HL-60/S4 (cell line): Measurements from ENCODE around the gene SPAG17.

Experiments
- in situ Hi-C: fragments of 300-500 bp; cut with MboI; formaldehyde crosslinking; loops from 2 replicates; pipeline ENCODE4 v1.14.3; 2022; ENCODE audit warnings: low sequenced_read_pairs

Gene SPAG17

GRCh38 chr1:118169016-118169415, 16.0 kb downstream of the SPAG17 start:
- in situ Hi-C loops = no loop called here

- in situ Hi-C loops = no loop called here
These were observed 24.2 kb downstream of the SPAG17 start for GRCh38 chr1:118160806-118161205.

- in situ Hi-C loops = no loop called here
These were observed 25.5 kb downstream of the SPAG17 start for GRCh38 chr1:118159569-118159968.

- in situ Hi-C loops = no loop called here
These were observed 26.1 kb downstream of the SPAG17 start for GRCh38 chr1:118158924-118159323.

GRCh38 chr1:118157506-118157905, 27.5 kb downstream of the SPAG17 start:
- in situ Hi-C loops = no loop called here

- in situ Hi-C loops = no loop called here
These were observed 29.9 kb downstream of the SPAG17 start for GRCh38 chr1:118155106-118155505.

- in situ Hi-C loops = no loop called here
These were observed 30.8 kb downstream of the SPAG17 start for GRCh38 chr1:118154220-118154619.

- in situ Hi-C loops = no loop called here
These were observed 33.6 kb downstream of the SPAG17 start for GRCh38 chr1:118151312-118151937.

- in situ Hi-C loops = no loop called here
These were observed 35.2 kb downstream of the SPAG17 start for GRCh38 chr1:118149799-118150198.

GRCh38 chr1:118148034-118148433, 37.0 kb downstream of the SPAG17 start:
- in situ Hi-C loops = no loop called here

- in situ Hi-C loops = no loop called here
These were observed 37.5 kb downstream of the SPAG17 start for GRCh38 chr1:118147522-118147921.

- in situ Hi-C loops = no loop called here
These were observed 39.3 kb downstream of the SPAG17 start for GRCh38 chr1:118145721-118146120.

GRCh38 chr1:118144684-118145083, 40.3 kb downstream of the SPAG17 start:
- in situ Hi-C loops = no loop called here

- in situ Hi-C loops = no loop called here
These were observed 41.2 kb downstream of the SPAG17 start for GRCh38 chr1:118143831-118144230.

- in situ Hi-C loops = no loop called here
These were observed 41.9 kb downstream of the SPAG17 start for GRCh38 chr1:118143121-118143520.

GRCh38 chr1:118142546-118142945, 42.5 kb downstream of the SPAG17 start:
- in situ Hi-C loops = no loop called here

GRCh38 chr1:118137900-118138299, 47.1 kb downstream of the SPAG17 start:
- in situ Hi-C loops = no loop called here

- in situ Hi-C loops = no loop called here
These were observed 48.7 kb downstream of the SPAG17 start for GRCh38 chr1:118136187-118136941.

GRCh38 chr1:118132000-118132399, 53.0 kb downstream of the SPAG17 start:
- in situ Hi-C loops = no loop called here

GRCh38 chr1:118128761-118129160, 56.3 kb downstream of the SPAG17 start:
- in situ Hi-C loops = no loop called here

GRCh38 chr1:118124064-118124463, 61.0 kb downstream of the SPAG17 start:
- in situ Hi-C loops = no loop called here

- in situ Hi-C loops = no loop called here
These were observed 61.8 kb downstream of the SPAG17 start for GRCh38 chr1:118123116-118123839.
